GM23338 (cell line): ENCODE data around the gene ADA. TPM values are rescaled to one million over a fixed set of nuclear protein-coding genes. Genes with fewer than 3 reads are reported as not detected.

Experiments used
- ATAC-seq: fragments of 200-7000 bp; cut with Tn5 transposase; 3 replicates; pipeline ENCODE4 v1.9.1; 2020
- DNase-seq: peaks from one replicate; pipeline ENCODE4 v3.0.0-alpha.2; 2015; ENCODE audit warnings: low spot score
- H2AFZ ChIP-seq: fragments of 200-600 bp; sonication (generic); 2 replicates; pipeline ENCODE4 v1.8.0; 2016; ENCODE audit warnings: antibody characterized with exemption, mild to moderate bottlenecking, moderate library complexity
- H3F3A ChIP-seq: fragments of 200-600 bp; sonication (generic); replicated peaks from 2 replicates; pipeline ENCODE4 v1.8.0; 2017; ENCODE audit warnings: antibody characterized with exemption, mixed run types, low read depth
- H3K27ac ChIP-seq: fragments of 200-600 bp; sonication (generic); 2 replicates; pipeline ENCODE4 v1.6.1; 2016; ENCODE audit warnings: low read depth
- H3K27me3 ChIP-seq: fragments of 200-600 bp; sonication (generic); 2 replicates; pipeline ENCODE4 v1.8.0; 2016; ENCODE audit warnings: mild to moderate bottlenecking, mixed run types, moderate library complexity; ENCODE audit not compliant: insufficient read depth
- H3K36me3 ChIP-seq: fragments of 200-600 bp; sonication (generic); 2 replicates; pipeline ENCODE4 v1.8.0; 2016; ENCODE audit warnings: mild to moderate bottlenecking; ENCODE audit not compliant: insufficient read depth
- H3K4me1 ChIP-seq: fragments of 200-600 bp; sonication (generic); 2 replicates; pipeline ENCODE4 v1.8.0; 2016; ENCODE audit warnings: mild to moderate bottlenecking, moderate library complexity; ENCODE audit not compliant: insufficient read depth
- H3K4me2 ChIP-seq: fragments of 200-600 bp; sonication (generic); 2 replicates; pipeline ENCODE4 v1.7.1; 2017; ENCODE audit warnings: mixed run types
- H3K4me3 ChIP-seq: fragments of 200-600 bp; sonication (generic); 2 replicates; pipeline ENCODE4 v1.6.1; 2016; ENCODE audit warnings: mixed run types
- H3K79me2 ChIP-seq: fragments of 200-600 bp; sonication (generic); replicated peaks from 2 replicates; pipeline ENCODE4 v1.8.0; 2017; ENCODE audit warnings: mild to moderate bottlenecking; ENCODE audit not compliant: insufficient read depth
- H3K9me2 ChIP-seq: fragments of 200-600 bp; sonication (generic); 2 replicates; pipeline ENCODE4 v1.8.0; 2017; ENCODE audit not compliant: insufficient read depth
- H4K20me1 ChIP-seq: fragments of 200-600 bp; sonication (generic); replicated peaks from 2 replicates; pipeline ENCODE4 v1.8.0; 2017; ENCODE audit warnings: mild to moderate bottlenecking; ENCODE audit not compliant: insufficient read depth
- H3K27ac Mint-ChIP-seq: 2 replicates; pipeline ENCODE4 v1.8.0; 2020; ENCODE audit warnings: inconsistent platforms, mild to moderate bottlenecking, moderate library complexity, mixed read lengths
- H3K27me3 Mint-ChIP-seq: 3 replicates; pipeline ENCODE4 v1.8.0; 2022; ENCODE audit warnings: low read depth, mild to moderate bottlenecking, moderate library complexity, mixed read lengths, inconsistent platforms; ENCODE audit not compliant: insufficient read depth, poor library complexity
- H3K36me3 Mint-ChIP-seq: 3 replicates; pipeline ENCODE4 v1.8.0; 2021; ENCODE audit warnings: low read depth, mild to moderate bottlenecking, inconsistent platforms, moderate library complexity, mixed read lengths
- H3K4me1 Mint-ChIP-seq: 3 replicates; pipeline ENCODE4 v1.8.0; 2020; ENCODE audit warnings: mild to moderate bottlenecking, inconsistent platforms, mixed read lengths
- H3K4me3 Mint-ChIP-seq: 3 replicates; pipeline ENCODE4 v1.8.0; 2021; ENCODE audit warnings: moderate library complexity, mild to moderate bottlenecking, inconsistent platforms, mixed read lengths
- H3K9me3 Mint-ChIP-seq: 3 replicates; pipeline ENCODE4 v1.8.0; 2020; ENCODE audit warnings: moderate library complexity, mild to moderate bottlenecking, inconsistent platforms, mixed read lengths
- CREB1 ChIP-seq: fragments of 250-450 bp; sonication (Bioruptor Pico); IDR thresholded peaks from 2 replicates; pipeline ENCODE4 v1.5.0; 2020; ENCODE audit warnings: low read depth, mild to moderate bottlenecking, moderate library complexity
- CTCF ChIP-seq, 2 experiments: fragments of 200-600 bp in 1 of 2; sonication (generic) in 1 of 2; conservative IDR thresholded peaks; 2 replicates each; pipeline versions ENCODE4 v1.5.1 to v1.6.1; 2016 to 2017; ENCODE audit warnings: antibody characterized with exemption in 2 of 2, low read depth in 2 of 2, mild to moderate bottlenecking in 2 of 2, moderate library complexity in 1 of 2
- ETS1 ChIP-seq: IDR thresholded peaks from 2 replicates; pipeline ENCODE4 v1.6.1; 2016; ENCODE audit warnings: antibody characterized with exemption
- EZH2 ChIP-seq: fragments of 200-600 bp; sonication (generic); IDR thresholded peaks from one replicate; pipeline ENCODE4 v1.8.0; 2017; ENCODE audit warnings: antibody characterized with exemption, mild to moderate bottlenecking, low read depth; ENCODE audit not compliant: unreplicated experiment
- EZH2phosphoT487 ChIP-seq: fragments of 200-600 bp; sonication (generic); IDR thresholded peaks from one replicate; pipeline ENCODE4 v1.8.1; 2018; ENCODE audit warnings: antibody characterized with exemption; ENCODE audit not compliant: unreplicated experiment
- JUNB ChIP-seq: IDR thresholded peaks from one replicate; pipeline ENCODE4 v1.6.1; 2016; ENCODE audit warnings: antibody characterized with exemption; ENCODE audit not compliant: unreplicated experiment
- NANOG ChIP-seq: IDR thresholded peaks from 2 replicates; pipeline ENCODE4 v1.6.1; 2016; ENCODE audit warnings: antibody characterized with exemption, borderline replicate concordance
- POLR2AphosphoS5 ChIP-seq: IDR thresholded peaks from 2 replicates; pipeline ENCODE4 v1.6.1; 2016; ENCODE audit warnings: antibody characterized with exemption, low read depth
- REST ChIP-seq: IDR thresholded peaks from one replicate; pipeline ENCODE4 v1.6.1; 2018; ENCODE audit warnings: antibody characterized with exemption; ENCODE audit not compliant: unreplicated experiment
- STAT1 ChIP-seq: IDR thresholded peaks from one replicate; pipeline ENCODE4 v1.6.1; 2016; ENCODE audit warnings: antibody characterized with exemption; ENCODE audit not compliant: unreplicated experiment
- ZNF114 ChIP-seq: fragments of 250-450 bp; sonication (Bioruptor Pico); IDR thresholded peaks from 2 replicates; pipeline ENCODE4 v1.5.0; 2020; ENCODE audit warnings: mild to moderate bottlenecking, moderate library complexity
- ZNF331 ChIP-seq: fragments of 250-450 bp; sonication (Bioruptor Pico); IDR thresholded peaks from 2 replicates; pipeline ENCODE4 v1.5.0; 2020; ENCODE audit warnings: low read depth, mild to moderate bottlenecking, moderate library complexity
- ZNF462 ChIP-seq: fragments of 250-450 bp; sonication (Bioruptor Pico); IDR thresholded peaks from 2 replicates; pipeline ENCODE4 v1.5.0; 2020; ENCODE audit warnings: mild to moderate bottlenecking, moderate library complexity
- polyA plus RNA-seq: library from polyadenylated mRNA; unstranded; fragments of >200 nt; fragmentation: Nextera tagmentation; extraction: Ambion mirVana; gene quantifications from 2 replicates; pipeline ENCODE4 v1.2.1, GENCODE V29; 2016
- total RNA-seq: library from RNA; depleted of rRNA; stranded (reverse); fragments of >200 nt; shearing (Covaris generic); gene quantifications from 2 replicates; pipeline ENCODE4 v1.2.3, GENCODE V29; 2014

Gene ADA
- total and polyA plus RNA-seq, 2 experiments from 2014 or later, result 15.8 to 16.2 TPM

GRCh38 chr20:44619294-44619693 is 32.2 kb downstream of the ADA start:
- TF ChIP-seq POLR2AphosphoS5, result no peak
- TF ChIP-seq ZNF462 (CRISPR knock-in tag), result no peak
- no peak for TF ChIP-seq ETS1
- no peak for TF ChIP-seq REST
- no peak for TF ChIP-seq EZH2phosphoT487
- TF ChIP-seq ZNF114, result no peak
- no peak for TF ChIP-seq STAT1
- TF ChIP-seq NANOG, result no peak
- no peak for TF ChIP-seq JUNB
- TF ChIP-seq ZNF331, result no peak
- no peak for TF ChIP-seq EZH2
- TF ChIP-seq CREB1, result no peak
- TF ChIP-seq CTCF (conservative IDR thresholded peaks at IDR 0.05; ENCODE audit: low read depth in 2 of 2), result no peak
- Histone ChIP-seq H3K9me2 (no peaks in the 10 kb centered on the region), H3K4me3 (no peak overlapping the region), H3K27me3 (peaks cover 50% of the 10 kb centered on the region), H3K4me1 (peaks cover 24% of the 10 kb centered on the region), H3K27ac (no peak overlapping the region), H3K79me2 (no peaks in the 10 kb centered on the region), H3K4me2 (no peak overlapping the region), H4K20me1 (peaks cover 15% of the 10 kb centered on the region; the same call in 1 of the 2 replicates), H3K36me3 (no peaks in the 10 kb centered on the region), H2AFZ (no peak overlapping the region), H3F3A (no peaks in the 10 kb centered on the region)
- H3K4me3 Mint-ChIP-seq, result no peak overlapping the region
- H3K27me3 Mint-ChIP-seq, result peaks cover 19% of the 10 kb centered on the region
- H3K27ac Mint-ChIP-seq, result no peak overlapping the region
- H3K9me3 Mint-ChIP-seq, result no peaks in the 10 kb centered on the region
- no peak for DNase-seq
- peaks cover 71% of the 10 kb centered on the region for H3K36me3 Mint-ChIP-seq
- H3K4me1 Mint-ChIP-seq, result peaks cover 35% of the 10 kb centered on the region
- ATAC-seq, result no peak
